ENCODE data around the gene PLPPR1. TPM values are rescaled to one million over a fixed set of nuclear protein-coding genes. Genes with fewer than 3 reads are reported as not detected.

PLPPR1 gene
- polyA plus RNA-seq, 3 donors = not detected

- intact Hi-C loops (cut with micrococcal nuclease) = no loop called here
- Histone ChIP-seq H3K9me3 (replicated peaks in 1 of 2; ENCODE audit: control insufficient read depth in 1 of 2, insufficient read depth in 1 of 2, low read length in 2 of 2) (no peaks in the 10 kb centered on the region), H3K27ac (ENCODE audit: low read depth in 1 of 2, low read length in 2 of 2) (no peak overlapping the region), H4K20me1 (ENCODE audit: insufficient read depth, low read length) (no peaks in the 10 kb centered on the region), H2AFZ (ENCODE audit: insufficient read depth, low read depth, low read length, poor library complexity, severe bottlenecking) (no peak overlapping the region), H3K9ac (ENCODE audit: insufficient read depth, low read length, poor library complexity, severe bottlenecking) (no peak overlapping the region), H3K79me2 (ENCODE audit: insufficient read depth, low read length) (no peaks in the 10 kb centered on the region), H3K4me1 (ENCODE audit: control insufficient read depth in 1 of 2, insufficient read depth in 2 of 2, low read length in 2 of 2) (no peaks in the 10 kb centered on the region), H3K36me3 (replicated peaks in 1 of 2; ENCODE audit: control insufficient read depth in 1 of 2, insufficient read depth in 2 of 2, low read length in 2 of 2) (no peaks in the 10 kb centered on the region), H3K27me3 (ENCODE audit: control insufficient read depth in 2 of 2, insufficient read depth in 2 of 2, low read length in 2 of 2) (no peaks in the 10 kb centered on the region), H3K4me3 (replicated peaks in 1 of 3; ENCODE audit: low read depth in 2 of 3, low read length in 3 of 3) (no peak overlapping the region), H3K4me2 (replicated peaks; ENCODE audit: extremely low read depth, low read length, poor library complexity, severe bottlenecking) (no peak overlapping the region)
- H3K4me1 Mint-ChIP-seq = no peaks in the 10 kb centered on the region
- no peak for DNase-seq
- H3K27me3 Mint-ChIP-seq (ENCODE audit: low read depth in 3 of 3) = no peaks in the 10 kb centered on the region
- TF ChIP-seq CTCF (IDR thresholded peaks at IDR 0.05) = no peak
- no CpG with 5 or more reads among the region's 1 CpG for WGBS (ENCODE audit: insufficient coverage)
- no peak overlapping the region for H3K27ac Mint-ChIP-seq
- no peak overlapping the region for H3K4me3 Mint-ChIP-seq
- no peaks in the 10 kb centered on the region for H3K36me3 Mint-ChIP-seq
- peaks cover 0 to 4% (median 0%) of the 10 kb centered on the region in 7 donors for H3K9me3 Mint-ChIP-seq
Measured at GRCh38 chr9:101167490-101168134, 139.1 kb downstream of the PLPPR1 start.

- H3K27ac Mint-ChIP-seq = no peak overlapping the region
Measured at GRCh38 chr9:101172616-101173015, 144.1 kb downstream of the PLPPR1 start.

More at GRCh38 chr9:101172616-101173015, 144.1 kb downstream of the PLPPR1 start:
- no peak overlapping the region for H3K4me3 Mint-ChIP-seq
- no peaks in the 10 kb centered on the region for H3K4me1 Mint-ChIP-seq
- no peak for TF ChIP-seq CTCF (IDR thresholded peaks at IDR 0.05)
- Histone ChIP-seq H3K9ac (ENCODE audit: insufficient read depth, low read length, poor library complexity, severe bottlenecking) (no peak overlapping the region), H3K4me2 (replicated peaks; ENCODE audit: extremely low read depth, low read length, poor library complexity, severe bottlenecking) (no peak overlapping the region), H3K79me2 (ENCODE audit: insufficient read depth, low read length) (no peaks in the 10 kb centered on the region), H3K4me1 (ENCODE audit: control insufficient read depth in 1 of 2, insufficient read depth in 2 of 2, low read length in 2 of 2) (no peaks in the 10 kb centered on the region), H3K27ac (ENCODE audit: low read depth in 1 of 2, low read length in 2 of 2) (no peak overlapping the region), H3K27me3 (ENCODE audit: control insufficient read depth in 2 of 2, insufficient read depth in 2 of 2, low read length in 2 of 2) (no peaks in the 10 kb centered on the region), H3K36me3 (replicated peaks in 1 of 2; ENCODE audit: control insufficient read depth in 1 of 2, insufficient read depth in 2 of 2, low read length in 2 of 2) (no peaks in the 10 kb centered on the region), H3K4me3 (replicated peaks in 1 of 3; ENCODE audit: low read depth in 2 of 3, low read length in 3 of 3) (no peak overlapping the region), H2AFZ (ENCODE audit: insufficient read depth, low read depth, low read length, poor library complexity, severe bottlenecking) (no peak overlapping the region), H3K9me3 (replicated peaks in 1 of 2; ENCODE audit: control insufficient read depth in 1 of 2, insufficient read depth in 1 of 2, low read length in 2 of 2) (peaks cover 0 to 6% of the 10 kb centered on the region in 2 donors), H4K20me1 (ENCODE audit: insufficient read depth, low read length) (no peaks in the 10 kb centered on the region)
- intact Hi-C loops (cut with micrococcal nuclease) = no loop called here
- H3K27me3 Mint-ChIP-seq (ENCODE audit: low read depth in 3 of 3) = no peaks in the 10 kb centered on the region
- no peaks in the 10 kb centered on the region for H3K36me3 Mint-ChIP-seq
- peaks cover 0 to 8% (median 3%) of the 10 kb centered on the region in 7 donors for H3K9me3 Mint-ChIP-seq
- WGBS (ENCODE audit: insufficient coverage) = 92% methylated on average over 1 of the region's 1 CpG
- DNase-seq = no peak

Data from CD14-positive monocyte (primary cell).